SU-DHL-6 (cell line): ENCODE results near the gene NIPSNAP3A.
"Not testable (repeated sequence)": the region's sequence is repeated elsewhere in the genome, so short reads cannot be mapped to it uniquely, and the experiment has no call there.

Experiments
- H2AFZ ChIP-seq: fragments of 200-600 bp; sonication (generic); 2 replicates; pipeline ENCODE4 v1.6.1; 2014; ENCODE audit warnings: low read depth, mild to moderate bottlenecking, moderate library complexity, mixed read lengths, antibody characterized with exemption, low read length; ENCODE audit not compliant: severe bottlenecking
- H3F3A ChIP-seq: fragments of 200-600 bp; shearing (Covaris generic); 2 replicates; pipeline ENCODE4 v1.6.0; 2016; ENCODE audit warnings: antibody characterized with exemption, mild to moderate bottlenecking; ENCODE audit not compliant: insufficient read depth
- H3K27ac ChIP-seq: fragments of 200-600 bp; sonication (generic); 2 replicates; pipeline ENCODE4 v1.5.1; 2016; ENCODE audit warnings: low read depth, mild to moderate bottlenecking, low read length, moderate library complexity, mixed read lengths
- H3K27me3 ChIP-seq: fragments of 200-600 bp; sonication (generic), shearing (Covaris generic); 2 replicates; pipeline ENCODE4 v1.6.0; 2014; ENCODE audit warnings: mild to moderate bottlenecking, low read length
- H3K36me3 ChIP-seq: fragments of 200-600 bp; sonication (generic); 2 replicates; pipeline ENCODE4 v1.6.1; 2014; ENCODE audit warnings: mild to moderate bottlenecking, low read length, mixed read lengths
- H3K4me2 ChIP-seq: fragments of 300-600, 200-600 bp; shearing (Covaris generic), sonication (generic); 2 replicates; pipeline ENCODE4 v1.6.0; 2014; ENCODE audit warnings: low read length, low read depth, mild to moderate bottlenecking; ENCODE audit not compliant: poor library complexity, severe bottlenecking
- H3K4me3 ChIP-seq: fragments of 200-600 bp; sonication (generic); 2 replicates; pipeline ENCODE4 v1.5.1; 2014; ENCODE audit warnings: antibody characterized with exemption, low read length, mild to moderate bottlenecking, mixed read lengths; ENCODE audit not compliant: insufficient read depth, poor library complexity, severe bottlenecking
- H3K79me2 ChIP-seq: fragments of 200-600 bp; sonication (generic); 2 replicates; pipeline ENCODE4 v1.6.1; 2014; ENCODE audit warnings: mild to moderate bottlenecking, low read length, moderate library complexity; ENCODE audit not compliant: insufficient read depth
- H3K9ac ChIP-seq: fragments of 200-600 bp; sonication (generic); 2 replicates; pipeline ENCODE4 v1.7.0; 2014; ENCODE audit warnings: mild to moderate bottlenecking, low read length
- H3K9me2 ChIP-seq: fragments of 200-600 bp; sonication (generic); replicated peaks from 2 replicates; pipeline ENCODE4 v1.6.1; 2014; ENCODE audit warnings: low read length; ENCODE audit not compliant: insufficient read depth
- H3K9me3 ChIP-seq: fragments of 200-600 bp; sonication (generic); 2 replicates; pipeline ENCODE4 v1.6.1; 2014; ENCODE audit warnings: low read length, mixed read lengths; ENCODE audit not compliant: insufficient read depth
- H4K20me1 ChIP-seq: fragments of 200-600 bp; sonication (generic); 2 replicates; pipeline ENCODE4 v1.6.1; 2014; ENCODE audit warnings: low read depth, mild to moderate bottlenecking, antibody characterized with exemption, low read length, moderate library complexity, mixed read lengths
- EZH2phosphoT487 ChIP-seq: fragments of 200-600 bp; sonication (generic), shearing (Covaris generic); conservative IDR thresholded peaks from 2 replicates; pipeline ENCODE4 v1.6.1; 2018; ENCODE audit warnings: mild to moderate bottlenecking, antibody characterized with exemption, low read length, moderate library complexity, mixed read lengths
- TF ChIP-seq, protein P1 (sequence below): fragments of 200-600 bp; sonication (generic); IDR thresholded peaks from one replicate; pipeline ENCODE4 v1.5.1; 2017; ENCODE audit warnings: antibody characterized with exemption, mild to moderate bottlenecking, low read length, moderate library complexity; ENCODE audit not compliant: insufficient read depth, poor library complexity, severe bottlenecking

The NIPSNAP3A gene

GRCh38 chr9:104747565-104748358 is at the start of gene NIPSNAP3A:
TSS of gene NIPSNAP3A (plus strand) at chr9:104747683. CDS start at chr9:104747793, 110 bp downstream.
- no peaks in the 10 kb centered on the region for H3K9me2 ChIP-seq
- peak within 1 kb of the TSS; percentile 73 for H3K4me3 ChIP-seq
- no peaks in the 10 kb centered on the region for H3K9me3 ChIP-seq
- peak within 1 kb of the TSS; percentile 70 for H3K9ac ChIP-seq
- H3K27ac ChIP-seq = peak within 1 kb of the TSS; percentile 57
- H3K36me3 ChIP-seq = no peaks in the 10 kb centered on the region; the same call in 1 of the 2 replicates
- H4K20me1 ChIP-seq = no peaks in the 10 kb centered on the region
- no peaks in the 10 kb centered on the region for H3K27me3 ChIP-seq
- TF ChIP-seq, protein P1, sequence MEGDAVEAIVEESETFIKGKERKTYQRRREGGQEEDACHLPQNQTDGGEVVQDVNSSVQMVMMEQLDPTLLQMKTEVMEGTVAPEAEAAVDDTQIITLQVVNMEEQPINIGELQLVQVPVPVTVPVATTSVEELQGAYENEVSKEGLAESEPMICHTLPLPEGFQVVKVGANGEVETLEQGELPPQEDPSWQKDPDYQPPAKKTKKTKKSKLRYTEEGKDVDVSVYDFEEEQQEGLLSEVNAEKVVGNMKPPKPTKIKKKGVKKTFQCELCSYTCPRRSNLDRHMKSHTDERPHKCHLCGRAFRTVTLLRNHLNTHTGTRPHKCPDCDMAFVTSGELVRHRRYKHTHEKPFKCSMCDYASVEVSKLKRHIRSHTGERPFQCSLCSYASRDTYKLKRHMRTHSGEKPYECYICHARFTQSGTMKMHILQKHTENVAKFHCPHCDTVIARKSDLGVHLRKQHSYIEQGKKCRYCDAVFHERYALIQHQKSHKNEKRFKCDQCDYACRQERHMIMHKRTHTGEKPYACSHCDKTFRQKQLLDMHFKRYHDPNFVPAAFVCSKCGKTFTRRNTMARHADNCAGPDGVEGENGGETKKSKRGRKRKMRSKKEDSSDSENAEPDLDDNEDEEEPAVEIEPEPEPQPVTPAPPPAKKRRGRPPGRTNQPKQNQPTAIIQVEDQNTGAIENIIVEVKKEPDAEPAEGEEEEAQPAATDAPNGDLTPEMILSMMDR = no peak
- TF ChIP-seq EZH2phosphoT487 = no peak
- H3K79me2 ChIP-seq = no peaks in the 10 kb centered on the region
- H2AFZ ChIP-seq = peak within 1 kb of the TSS; percentile 83
- peak within 1 kb of the TSS; percentile 76 for H3K4me2 ChIP-seq
- H3F3A ChIP-seq = no peaks in the 10 kb centered on the region

DNA sequence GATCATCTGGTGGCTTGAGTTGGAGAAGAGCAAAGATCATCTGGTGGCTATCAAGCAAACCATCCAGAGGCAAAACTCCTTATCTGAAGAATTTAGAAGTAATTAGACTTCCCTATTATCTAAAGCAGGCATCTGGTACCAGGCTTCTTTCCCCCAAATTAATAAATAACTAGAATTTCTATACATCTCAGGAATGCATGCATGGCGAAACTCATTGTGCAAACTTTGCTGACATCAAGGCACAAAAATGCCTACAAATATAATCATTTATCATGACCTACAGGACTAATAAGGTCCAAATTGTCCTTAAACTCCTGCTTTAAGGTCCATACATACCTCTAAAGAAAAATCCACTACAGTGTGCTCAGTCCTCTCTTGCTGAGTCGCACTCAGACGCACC is 47.2 kb upstream of the NIPSNAP3A start:
- no peaks in the 10 kb centered on the region for H3K79me2 ChIP-seq
- no peak overlapping the region for H3K27ac ChIP-seq
- no peak overlapping the region for H3K9ac ChIP-seq
- no peaks in the 10 kb centered on the region for H4K20me1 ChIP-seq
- H3K27me3 ChIP-seq = no peaks in the 10 kb centered on the region
- no peaks in the 10 kb centered on the region for H3F3A ChIP-seq
- no peak overlapping the region for H3K4me2 ChIP-seq
- no peaks in the 10 kb centered on the region for H3K9me2 ChIP-seq
- no peaks in the 10 kb centered on the region for H3K36me3 ChIP-seq
- TF ChIP-seq, protein P1 = no peak
- no peak for TF ChIP-seq EZH2phosphoT487
- H3K4me3 ChIP-seq = no peak overlapping the region
- H2AFZ ChIP-seq = no peak overlapping the region
- no peaks in the 10 kb centered on the region for H3K9me3 ChIP-seq

- not testable (repeated sequence) for H3K79me2 ChIP-seq, H4K20me1 ChIP-seq, H3F3A ChIP-seq, H3K9me3 ChIP-seq, H3K27me3 ChIP-seq, H3K4me2 ChIP-seq, H3K9me2 ChIP-seq, H3K4me3 ChIP-seq, H3K27ac ChIP-seq, H3K9ac ChIP-seq, H2AFZ ChIP-seq, H3K36me3 ChIP-seq
Measured at GRCh38 chr9:104708737-104709136, 38.7 kb upstream of the NIPSNAP3A start.

DNA sequence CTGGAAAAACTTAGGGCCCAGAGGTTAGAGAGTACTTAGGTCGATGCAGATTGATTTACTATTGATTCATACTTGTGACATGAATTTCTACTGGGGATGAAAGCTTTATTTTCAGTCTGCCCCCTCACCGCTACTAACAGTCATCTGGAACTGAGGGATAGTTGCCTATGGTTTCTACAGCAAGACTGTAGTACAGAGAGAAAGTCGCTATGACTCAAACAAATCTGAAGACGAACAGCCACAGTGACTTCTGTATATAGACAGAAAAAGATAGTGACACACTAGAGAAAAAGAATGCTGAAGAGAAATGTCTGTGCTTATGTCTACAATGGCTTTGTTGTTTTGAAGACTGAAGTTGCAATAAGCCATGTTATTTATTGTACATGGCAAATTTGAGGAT is 35.9 kb upstream of the NIPSNAP3A start:
- Histone ChIP-seq H2AFZ (no peak overlapping the region), H3F3A (no peaks in the 10 kb centered on the region), H4K20me1 (no peaks in the 10 kb centered on the region), H3K36me3 (no peaks in the 10 kb centered on the region), H3K9me3 (no peaks in the 10 kb centered on the region), H3K79me2 (no peaks in the 10 kb centered on the region), H3K4me3 (no peak overlapping the region), H3K9ac (no peak overlapping the region), H3K27ac (no peak overlapping the region), H3K4me2 (no peak overlapping the region), H3K27me3 (no peaks in the 10 kb centered on the region), H3K9me2 (no peaks in the 10 kb centered on the region)
- TF ChIP-seq EZH2phosphoT487 = no peak
- TF ChIP-seq, protein P1 = no peak
